ENCODE data around the gene MCRS1.
"Not testable (repeated sequence)": the region's sequence is repeated elsewhere in the genome, so short reads cannot be mapped to it uniquely, and the experiment has no call there.

Gene MCRS1

GRCh38 chr12:49524660-49525324 is 43.1 kb downstream of the MCRS1 start:
- no peak for DNase-seq

GRCh38 chr12:49521389-49521788 is 46.6 kb downstream of the MCRS1 start:
- DNase-seq = peak in 5 of 56 donors; percentile 21 to 37 (median 23)

GRCh38 chr12:49519574-49519936 is 48.4 kb downstream of the MCRS1 start:
- no peak for DNase-seq

- no peak for DNase-seq
Observed at GRCh38 chr12:49518914-49519573, 48.9 kb downstream of the MCRS1 start.

DNA sequence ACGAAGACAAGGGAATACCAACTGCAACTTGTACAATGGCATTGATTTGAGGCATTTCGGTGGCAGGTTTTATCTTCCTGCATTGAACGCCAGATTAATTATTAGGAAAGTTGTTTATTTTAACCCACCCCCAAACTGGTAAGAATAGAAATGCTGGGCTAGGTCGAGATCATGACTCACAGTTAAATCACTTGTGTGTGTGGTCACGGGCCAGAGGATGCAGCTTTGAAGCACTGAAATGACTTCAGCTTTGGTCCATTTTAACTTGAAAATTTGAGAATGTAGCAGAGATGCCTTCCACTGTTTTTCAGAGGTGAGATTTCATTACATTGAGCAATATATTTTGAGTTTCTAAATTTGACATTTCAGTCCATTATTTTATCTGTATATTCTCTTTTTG is 52.7 kb downstream of the MCRS1 start:
- no peak for DNase-seq

- DNase-seq = no peak
Observed at GRCh38 chr12:49512546-49512945, 55.4 kb downstream of the MCRS1 start.

DNA sequence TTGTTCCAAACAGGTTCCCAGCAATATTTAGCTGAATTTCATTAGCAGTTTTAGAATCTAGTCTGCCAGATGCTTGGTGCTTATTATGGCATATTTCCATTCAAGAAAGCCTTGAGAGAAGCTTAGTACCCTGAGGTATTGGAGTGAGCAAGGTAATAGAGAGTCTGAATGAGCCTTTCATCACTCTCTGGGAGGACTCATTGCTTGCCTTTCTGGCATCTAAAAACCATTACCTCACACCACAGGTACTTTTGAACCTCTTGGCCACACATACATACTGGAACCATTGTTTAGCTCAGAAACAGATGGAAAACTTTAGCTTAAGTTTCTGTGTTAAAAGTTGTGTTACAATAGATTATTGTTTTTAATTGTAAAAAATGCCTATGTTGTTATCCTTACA is 56.5 kb downstream of the MCRS1 start:
- DNase-seq = no peak

GRCh38 chr12:49509681-49510080 is 58.3 kb downstream of the MCRS1 start:
- DNase-seq = not testable (repeated sequence)
